ENCODE data around the gene CGB8. TPM values are rescaled to one million over a fixed set of nuclear protein-coding genes. Genes with fewer than 3 reads are reported as not detected.

Gene CGB8
- total RNA-seq, 1 experiment from 2014 or later: 0.34 TPM

DNA sequence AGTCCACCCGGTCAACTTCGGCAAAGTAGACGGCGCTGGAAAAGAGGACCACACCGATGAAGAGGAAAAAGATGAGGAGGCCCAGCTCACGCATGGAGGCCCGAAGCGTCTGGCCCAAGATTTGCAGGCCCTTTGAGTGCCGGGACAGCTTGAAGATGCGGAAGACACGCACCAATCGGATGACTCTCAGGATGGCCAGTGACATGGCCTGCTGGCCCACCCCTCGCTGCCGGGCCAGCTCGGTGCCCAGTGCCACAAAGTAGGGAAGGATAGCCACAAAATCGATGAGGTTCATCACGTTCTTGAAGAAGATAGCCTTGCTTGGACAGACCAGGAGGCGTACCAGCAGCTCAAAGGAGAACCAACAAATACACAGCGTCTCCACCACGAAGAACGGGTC, 21.5 kb upstream of the CGB8 start (continued):
- TF ChIP-seq, protein P1, sequence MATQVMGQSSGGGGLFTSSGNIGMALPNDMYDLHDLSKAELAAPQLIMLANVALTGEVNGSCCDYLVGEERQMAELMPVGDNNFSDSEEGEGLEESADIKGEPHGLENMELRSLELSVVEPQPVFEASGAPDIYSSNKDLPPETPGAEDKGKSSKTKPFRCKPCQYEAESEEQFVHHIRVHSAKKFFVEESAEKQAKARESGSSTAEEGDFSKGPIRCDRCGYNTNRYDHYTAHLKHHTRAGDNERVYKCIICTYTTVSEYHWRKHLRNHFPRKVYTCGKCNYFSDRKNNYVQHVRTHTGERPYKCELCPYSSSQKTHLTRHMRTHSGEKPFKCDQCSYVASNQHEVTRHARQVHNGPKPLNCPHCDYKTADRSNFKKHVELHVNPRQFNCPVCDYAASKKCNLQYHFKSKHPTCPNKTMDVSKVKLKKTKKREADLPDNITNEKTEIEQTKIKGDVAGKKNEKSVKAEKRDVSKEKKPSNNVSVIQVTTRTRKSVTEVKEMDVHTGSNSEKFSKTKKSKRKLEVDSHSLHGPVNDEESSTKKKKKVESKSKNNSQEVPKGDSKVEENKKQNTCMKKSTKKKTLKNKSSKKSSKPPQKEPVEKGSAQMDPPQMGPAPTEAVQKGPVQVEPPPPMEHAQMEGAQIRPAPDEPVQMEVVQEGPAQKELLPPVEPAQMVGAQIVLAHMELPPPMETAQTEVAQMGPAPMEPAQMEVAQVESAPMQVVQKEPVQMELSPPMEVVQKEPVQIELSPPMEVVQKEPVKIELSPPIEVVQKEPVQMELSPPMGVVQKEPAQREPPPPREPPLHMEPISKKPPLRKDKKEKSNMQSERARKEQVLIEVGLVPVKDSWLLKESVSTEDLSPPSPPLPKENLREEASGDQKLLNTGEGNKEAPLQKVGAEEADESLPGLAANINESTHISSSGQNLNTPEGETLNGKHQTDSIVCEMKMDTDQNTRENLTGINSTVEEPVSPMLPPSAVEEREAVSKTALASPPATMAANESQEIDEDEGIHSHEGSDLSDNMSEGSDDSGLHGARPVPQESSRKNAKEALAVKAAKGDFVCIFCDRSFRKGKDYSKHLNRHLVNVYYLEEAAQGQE (IDR thresholded peaks at IDR 0.05; ENCODE audit: low read depth): no peak
- TF ChIP-seq JUND (IDR thresholded peaks at IDR 0.05) (no peak), CEBPB (IDR thresholded peaks at IDR 0.05; ENCODE audit: low read depth) (no peak), ZFX (IDR thresholded peaks at IDR 0.05) (no peak), SRF (IDR thresholded peaks at IDR 0.05; ENCODE audit: low read depth) (no peak), EGR1 (IDR thresholded peaks at IDR 0.05; ENCODE audit: low read depth) (no peak)

DNA sequence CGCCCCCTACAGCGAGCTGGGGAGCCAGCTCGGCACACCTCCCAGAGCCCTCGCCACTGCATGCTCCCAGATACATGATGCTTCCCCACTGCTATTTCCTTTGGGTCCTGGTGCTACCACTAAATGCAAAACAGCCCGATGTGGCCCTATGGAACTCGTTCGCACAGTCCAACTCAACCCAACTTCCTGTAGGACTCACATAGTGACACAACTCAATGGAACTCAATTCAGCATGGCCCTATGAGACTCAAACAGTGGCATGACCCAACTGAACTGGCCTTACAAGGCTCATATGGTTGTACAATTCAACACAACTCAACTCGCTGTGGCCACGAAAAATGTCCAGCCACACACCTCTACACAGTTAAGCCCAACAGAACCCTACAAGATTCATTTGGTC, 20.1 kb upstream of the CGB8 start:
- Histone ChIP-seq H3K4me1 (ENCODE audit: control insufficient read depth in 1 of 2, insufficient read depth in 2 of 2, low read length in 2 of 2) (peaks cover 24 to 43% of the 10 kb centered on the region in 2 experiments), H2AFZ (ENCODE audit: low read depth, low read length, poor library complexity, severe bottlenecking) (no peak overlapping the region), H3K27ac (ENCODE audit: low read depth, low read length) (no peak overlapping the region), H3K4me2 (ENCODE audit: low read length) (no peak overlapping the region), H3K36me3 (ENCODE audit: control insufficient read depth in 1 of 2, insufficient read depth in 2 of 2, low read length in 2 of 2) (no peaks in the 10 kb centered on the region), H4K20me1 (ENCODE audit: insufficient read depth) (no peaks in the 10 kb centered on the region), H3K9me3 (ENCODE audit: control insufficient read depth in 1 of 2, insufficient read depth in 1 of 2, low read depth in 1 of 2, low read length in 2 of 2) (no peaks in the 10 kb centered on the region), H3K9ac (ENCODE audit: low read length) (no peak overlapping the region), H3K27me3 (ENCODE audit: insufficient read depth, low read length) (no peaks in the 10 kb centered on the region), H3K79me2 (ENCODE audit: insufficient read depth, low read length) (no peaks in the 10 kb centered on the region), H3K9me2 (ENCODE audit: insufficient read depth) (no peaks in the 10 kb centered on the region), H3K4me3 (replicated peaks in 1 of 2; ENCODE audit: low read depth in 1 of 2, low read length in 2 of 2) (no peak overlapping the region)
- DNase-seq (ENCODE audit: low read depth, low spot score) (no peak), ATAC-seq (no peak)
- intact Hi-C loops (cut with micrococcal nuclease): no loop called here
- RAD21 ChIA-PET (ENCODE audit: low non-redundant PET in 1 of 2, low total read pairs in 2 of 2, uncharacterized antibody in 2 of 2, unreplicated experiment in 2 of 2): no interaction called here
- no TSS peak for BruUV-seq (replicated peaks)
- POLR2A ChIA-PET: no interaction called here
- CTCF ChIA-PET: no interaction called here
- TF ChIP-seq CEBPB (IDR thresholded peaks at IDR 0.05; ENCODE audit: low read depth) (no peak), YY1 (IDR thresholded peaks at IDR 0.05; ENCODE audit: extremely low read depth, insufficient replicate concordance, low read depth, low read length) (no peak), EZH2phosphoT487 (IDR thresholded peaks at IDR 0.05; ENCODE audit: borderline replicate concordance) (no peak), FOSL1 (IDR thresholded peaks at IDR 0.05; ENCODE audit: low read depth) (no peak), ZNF274 (IDR thresholded peaks at IDR 0.05; ENCODE audit: low read depth, low read length) (no peak), ELF1 (IDR thresholded peaks at IDR 0.05; ENCODE audit: borderline replicate concordance, low read depth) (no peak), JUND (IDR thresholded peaks at IDR 0.05) (no peak), SIN3A (IDR thresholded peaks at IDR 0.05; ENCODE audit: low read depth) (no peak), SRF (IDR thresholded peaks at IDR 0.05; ENCODE audit: low read depth) (no peak), EZH2 (IDR thresholded peaks at IDR 0.05) (no peak), CBX3 (IDR thresholded peaks at IDR 0.05; ENCODE audit: low read depth) (no peak), POLR2A (IDR thresholded peaks at IDR 0.05; ENCODE audit: borderline replicate concordance, extremely low read depth, insufficient read depth, insufficient read length) (no peak), POLR2AphosphoS5 (IDR thresholded peaks at IDR 0.05; ENCODE audit: low read depth, low read length) (no peak), EGR1 (IDR thresholded peaks at IDR 0.05; ENCODE audit: low read depth) (no peak)
- TF ChIP-seq, protein P2, sequence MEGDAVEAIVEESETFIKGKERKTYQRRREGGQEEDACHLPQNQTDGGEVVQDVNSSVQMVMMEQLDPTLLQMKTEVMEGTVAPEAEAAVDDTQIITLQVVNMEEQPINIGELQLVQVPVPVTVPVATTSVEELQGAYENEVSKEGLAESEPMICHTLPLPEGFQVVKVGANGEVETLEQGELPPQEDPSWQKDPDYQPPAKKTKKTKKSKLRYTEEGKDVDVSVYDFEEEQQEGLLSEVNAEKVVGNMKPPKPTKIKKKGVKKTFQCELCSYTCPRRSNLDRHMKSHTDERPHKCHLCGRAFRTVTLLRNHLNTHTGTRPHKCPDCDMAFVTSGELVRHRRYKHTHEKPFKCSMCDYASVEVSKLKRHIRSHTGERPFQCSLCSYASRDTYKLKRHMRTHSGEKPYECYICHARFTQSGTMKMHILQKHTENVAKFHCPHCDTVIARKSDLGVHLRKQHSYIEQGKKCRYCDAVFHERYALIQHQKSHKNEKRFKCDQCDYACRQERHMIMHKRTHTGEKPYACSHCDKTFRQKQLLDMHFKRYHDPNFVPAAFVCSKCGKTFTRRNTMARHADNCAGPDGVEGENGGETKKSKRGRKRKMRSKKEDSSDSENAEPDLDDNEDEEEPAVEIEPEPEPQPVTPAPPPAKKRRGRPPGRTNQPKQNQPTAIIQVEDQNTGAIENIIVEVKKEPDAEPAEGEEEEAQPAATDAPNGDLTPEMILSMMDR (IDR thresholded peaks at IDR 0.05 in 2 of 3, conservative IDR thresholded peaks at IDR 0.05 in 1 of 3; ENCODE audit: borderline replicate concordance in 1 of 3, insufficient read depth in 1 of 3, low read depth in 2 of 3, low read length in 2 of 3): no peak
- TF ChIP-seq, protein P3, sequence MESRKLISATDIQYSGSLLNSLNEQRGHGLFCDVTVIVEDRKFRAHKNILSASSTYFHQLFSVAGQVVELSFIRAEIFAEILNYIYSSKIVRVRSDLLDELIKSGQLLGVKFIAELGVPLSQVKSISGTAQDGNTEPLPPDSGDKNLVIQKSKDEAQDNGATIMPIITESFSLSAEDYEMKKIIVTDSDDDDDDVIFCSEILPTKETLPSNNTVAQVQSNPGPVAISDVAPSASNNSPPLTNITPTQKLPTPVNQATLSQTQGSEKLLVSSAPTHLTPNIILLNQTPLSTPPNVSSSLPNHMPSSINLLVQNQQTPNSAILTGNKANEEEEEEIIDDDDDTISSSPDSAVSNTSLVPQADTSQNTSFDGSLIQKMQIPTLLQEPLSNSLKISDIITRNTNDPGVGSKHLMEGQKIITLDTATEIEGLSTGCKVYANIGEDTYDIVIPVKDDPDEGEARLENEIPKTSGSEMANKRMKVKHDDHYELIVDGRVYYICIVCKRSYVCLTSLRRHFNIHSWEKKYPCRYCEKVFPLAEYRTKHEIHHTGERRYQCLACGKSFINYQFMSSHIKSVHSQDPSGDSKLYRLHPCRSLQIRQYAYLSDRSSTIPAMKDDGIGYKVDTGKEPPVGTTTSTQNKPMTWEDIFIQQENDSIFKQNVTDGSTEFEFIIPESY (IDR thresholded peaks at IDR 0.05; ENCODE audit: extremely low read depth, insufficient replicate concordance, low read length): no peak
- TF ChIP-seq, protein P4, sequence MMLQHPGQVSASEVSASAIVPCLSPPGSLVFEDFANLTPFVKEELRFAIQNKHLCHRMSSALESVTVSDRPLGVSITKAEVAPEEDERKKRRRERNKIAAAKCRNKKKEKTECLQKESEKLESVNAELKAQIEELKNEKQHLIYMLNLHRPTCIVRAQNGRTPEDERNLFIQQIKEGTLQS (IDR thresholded peaks at IDR 0.05): no peak
